Endometrial microvascular endothelial cells (primary cell): Measurements from ENCODE around the gene IL5RA. TPM values are rescaled to one million over a fixed set of nuclear protein-coding genes. Genes with fewer than 3 reads are reported as not detected.

Experiments used
- in situ Hi-C: cut with HindIII; loops from 2 replicates; pipeline ENCODE4 v1.10.0; 2017; ENCODE audit warnings: low sequenced_read_pairs, low pct_unique_long_range_greater_than_20kb; ENCODE audit errors: inconsistent ontology term
- total RNA-seq: library from RNA; depleted of rRNA; stranded (reverse); fragments of >200 nt; gene quantifications from one replicate; pipeline ENCODE4 v1.2.3, GENCODE V29; 2015; ENCODE audit errors: inconsistent ontology term

Gene IL5RA
- total RNA-seq, 1 donor from 2014 or later: not detected

- in situ Hi-C loops: no loop called here
Measured at GRCh38 chr3:3074551-3075257, 35.5 kb downstream of the IL5RA start.

GRCh38 chr3:3071136-3071535 is 39.0 kb downstream of the IL5RA start:
- in situ Hi-C loops: no loop called here

- in situ Hi-C loops: no loop called here
Measured at GRCh38 chr3:3069723-3070122, 40.5 kb downstream of the IL5RA start.

- in situ Hi-C loops: no loop called here
Measured at GRCh38 chr3:3068358-3068881, 41.8 kb downstream of the IL5RA start.

- in situ Hi-C loops: no loop called here
Measured at GRCh38 chr3:3066910-3067309, 43.3 kb downstream of the IL5RA start.

GRCh38 chr3:3066378-3066777 is 43.8 kb downstream of the IL5RA start:
- in situ Hi-C loops: no loop called here

- in situ Hi-C loops: no loop called here
Measured at GRCh38 chr3:3065876-3066275, 44.3 kb downstream of the IL5RA start.

- in situ Hi-C loops: no loop called here
Measured at GRCh38 chr3:3064297-3064696, 45.9 kb downstream of the IL5RA start.

- in situ Hi-C loops: no loop called here
Measured at GRCh38 chr3:3059645-3060044, 50.5 kb downstream of the IL5RA start.

- in situ Hi-C loops: no loop called here
Measured at GRCh38 chr3:3053974-3054373, 56.2 kb downstream of the IL5RA start.

GRCh38 chr3:3038201-3038991 is 71.8 kb downstream of the IL5RA start:
- in situ Hi-C loops: no loop called here

- in situ Hi-C loops: no loop called here
Measured at GRCh38 chr3:3037156-3037555, 73.0 kb downstream of the IL5RA start.

- in situ Hi-C loops: no loop called here
Measured at GRCh38 chr3:3031326-3031725, 78.8 kb downstream of the IL5RA start.

- in situ Hi-C loops: no loop called here
Measured at GRCh38 chr3:3027976-3028567, 82.1 kb downstream of the IL5RA start.

- in situ Hi-C loops: no loop called here
Measured at GRCh38 chr3:3023111-3023745, 86.9 kb downstream of the IL5RA start.

- in situ Hi-C loops: no loop called here
Measured at GRCh38 chr3:3020209-3020608, 90.0 kb downstream of the IL5RA start.
